Ishikawa (cell line): ENCODE results near the gene ANKFN1.

Experiments used
- CEBPB ChIP-seq: IDR thresholded peaks from 2 replicates; pipeline ENCODE4 v1.6.1; 2012
- EGR1 ChIP-seq: IDR thresholded peaks from 2 replicates; pipeline ENCODE4 v1.6.1; 2012
- EP300 ChIP-seq: IDR thresholded peaks from 2 replicates; pipeline ENCODE4 v1.6.1; 2012; ENCODE audit warnings: borderline replicate concordance
- FOXM1 ChIP-seq: IDR thresholded peaks from 2 replicates; pipeline ENCODE4 v1.6.1; 2012; ENCODE audit warnings: low read depth, borderline replicate concordance
- NFIC ChIP-seq: IDR thresholded peaks from 2 replicates; pipeline ENCODE4 v1.6.1; 2012
- RAD21 ChIP-seq: IDR thresholded peaks from 2 replicates; pipeline ENCODE4 v1.6.1; 2012; ENCODE audit warnings: low read depth
- REST ChIP-seq: IDR thresholded peaks from 2 replicates; pipeline ENCODE4 v1.6.1; 2012; ENCODE audit warnings: low read depth, mild to moderate bottlenecking
- TAF1 ChIP-seq: IDR thresholded peaks from 2 replicates; pipeline ENCODE4 v1.6.1; 2012; ENCODE audit warnings: low read depth, mild to moderate bottlenecking
- TCF12 ChIP-seq: IDR thresholded peaks from 2 replicates; pipeline ENCODE4 v1.6.1; 2012; ENCODE audit warnings: low read depth
- TEAD4 ChIP-seq: IDR thresholded peaks from 2 replicates; pipeline ENCODE4 v1.6.1; 2012
- USF1 ChIP-seq: IDR thresholded peaks from 2 replicates; pipeline ENCODE4 v1.6.1; 2012
- YY1 ChIP-seq: IDR thresholded peaks from 2 replicates; pipeline ENCODE4 v1.6.1; 2012; ENCODE audit warnings: low read depth
- ZBTB7A ChIP-seq: IDR thresholded peaks from 2 replicates; pipeline ENCODE4 v1.6.1; 2012; ENCODE audit warnings: low read depth
- TF ChIP-seq, protein P1 (sequence below): IDR thresholded peaks from 2 replicates; pipeline ENCODE4 v1.6.1; 2012

GRCh38 chr17:56119191-56119590 is 34.1 kb upstream of the ANKFN1 start:
- TF ChIP-seq RAD21 = no peak
- TF ChIP-seq, protein P1, sequence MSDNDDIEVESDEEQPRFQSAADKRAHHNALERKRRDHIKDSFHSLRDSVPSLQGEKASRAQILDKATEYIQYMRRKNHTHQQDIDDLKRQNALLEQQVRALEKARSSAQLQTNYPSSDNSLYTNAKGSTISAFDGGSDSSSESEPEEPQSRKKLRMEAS = no peak
- no peak for TF ChIP-seq EP300
- TF ChIP-seq TAF1 = no peak
- TF ChIP-seq FOXM1 = no peak
- no peak for TF ChIP-seq CEBPB
- no peak for TF ChIP-seq TEAD4
- TF ChIP-seq EGR1 = no peak
- no peak for TF ChIP-seq REST
- no peak for TF ChIP-seq YY1
- TF ChIP-seq ZBTB7A = no peak
- TF ChIP-seq USF1 = no peak
- TF ChIP-seq NFIC = no peak
- TF ChIP-seq TCF12 = no peak
